Renal cortical epithelial cell (primary cell): Measurements from ENCODE around the gene KCNJ9. TPM values are rescaled to one million over a fixed set of nuclear protein-coding genes. Genes with fewer than 3 reads are reported as not detected.

ENCODE experiments used
- DNase-seq: peaks from one replicate; pipeline ENCODE4 v3.0.0-alpha.2; 2011; ENCODE audit warnings: low read depth
- total RNA-seq: library from RNA; depleted of rRNA; stranded (reverse); fragments of >200 nt; gene quantifications from 2 replicates; pipeline ENCODE4 v1.2.3, GENCODE V29; 2014

The KCNJ9 gene
- total RNA-seq, 1 donor from 2014 or later = not detected

- DNase-seq = no peak
These were observed 14.3 kb upstream of the KCNJ9 start for GRCh38 chr1:160066829-160067745.

- no peak for DNase-seq
These were observed 13.1 kb upstream of the KCNJ9 start for GRCh38 chr1:160068225-160068624.

- DNase-seq = no peak
These were observed 11.7 kb upstream of the KCNJ9 start, which contains the start of gene KCNJ10 for GRCh38 chr1:160069460-160070231. TSS of gene KCNJ10 (minus strand) at chr1:160070160. CDS start at chr1:160042532, 27,628 bp downstream.

GRCh38 chr1:160070243-160071163 lies 10.8 kb upstream of the KCNJ9 start:
- DNase-seq = peak; percentile 9

- DNase-seq = no peak
These were observed 10.0 kb upstream of the KCNJ9 start for GRCh38 chr1:160071289-160071688.

GRCh38 chr1:160074865-160075264 lies 6.5 kb upstream of the KCNJ9 start:
- no peak for DNase-seq

GRCh38 chr1:160075836-160076235 lies 5.5 kb upstream of the KCNJ9 start:
- DNase-seq = no peak

GRCh38 chr1:160076295-160076694 lies 5.0 kb upstream of the KCNJ9 start:
- no peak for DNase-seq

- no peak for DNase-seq
These were observed 3.9 kb upstream of the KCNJ9 start for GRCh38 chr1:160077486-160077885.

- DNase-seq = no peak
These were observed 2.7 kb upstream of the KCNJ9 start for GRCh38 chr1:160078512-160079195.

GRCh38 chr1:160079448-160079847 lies 1.9 kb upstream of the KCNJ9 start:
- DNase-seq = no peak

GRCh38 chr1:160080381-160081100 lies 797 bp upstream of the KCNJ9 start:
- no peak for DNase-seq

GRCh38 chr1:160082487-160082886 lies 1.1 kb downstream of the KCNJ9 start:
- DNase-seq = no peak

- DNase-seq = no peak
These were observed 1.6 kb downstream of the KCNJ9 start for GRCh38 chr1:160082926-160083325.

- DNase-seq = no peak
These were observed 2.8 kb downstream of the KCNJ9 start for GRCh38 chr1:160083968-160084770.

GRCh38 chr1:160084771-160085321 lies 3.5 kb downstream of the KCNJ9 start:
- DNase-seq = no peak

GRCh38 chr1:160085686-160086455 lies 4.5 kb downstream of the KCNJ9 start:
- DNase-seq = peak; percentile 42

GRCh38 chr1:160086456-160086892 lies 5.1 kb downstream of the KCNJ9 start:
- no peak for DNase-seq
